NCI-H2227 (cell line): Measurements from ENCODE around the gene POLN.
A peak's percentile ranks its signal among the peaks of the same experiment; 100 is the strongest.
"Not testable (repeated sequence)": the region's sequence is repeated elsewhere in the genome, so short reads cannot be mapped to it uniquely, and the experiment has no call there.

Source experiments
- DNase-seq: peaks from one replicate; lab custom pipeline; 2025; ENCODE audit not compliant: unreplicated experiment; lab: John Stamatoyannopoulos, UW

The POLN gene

GRCh38 chr4:2222838-2223237 is 19.1 kb downstream of the POLN start:
- DNase-seq: no peak

GRCh38 chr4:2221378-2221777 is 20.5 kb downstream of the POLN start:
- DNase-seq: not testable (repeated sequence)

GRCh38 chr4:2220016-2220630 is 21.8 kb downstream of the POLN start:
- peak; percentile 72 for DNase-seq

- no peak for DNase-seq
Measured at GRCh38 chr4:2219233-2219760, 22.6 kb downstream of the POLN start.

- no peak for DNase-seq
Measured at GRCh38 chr4:2218436-2218835, 23.5 kb downstream of the POLN start.

- no peak for DNase-seq
Measured at GRCh38 chr4:2217726-2218125, 24.2 kb downstream of the POLN start.

GRCh38 chr4:2212831-2213230 is 29.1 kb downstream of the POLN start:
- DNase-seq: no peak

- DNase-seq: not testable (repeated sequence)
Measured at GRCh38 chr4:2202789-2203188, 39.1 kb downstream of the POLN start.

GRCh38 chr4:2194496-2194895 is 47.4 kb downstream of the POLN start:
- no peak for DNase-seq

GRCh38 chr4:2193326-2193725 is 48.6 kb downstream of the POLN start:
- DNase-seq: no peak

- DNase-seq: no peak
Measured at GRCh38 chr4:2186865-2187172, 55.1 kb downstream of the POLN start.

- DNase-seq: no peak
Measured at GRCh38 chr4:2186133-2186864, 55.6 kb downstream of the POLN start.

- no peak for DNase-seq
Measured at GRCh38 chr4:2183394-2183793, 58.5 kb downstream of the POLN start.

- DNase-seq: no peak
Measured at GRCh38 chr4:2182994-2183393, 58.9 kb downstream of the POLN start.

GRCh38 chr4:2180410-2180809 is 61.5 kb downstream of the POLN start:
- no peak for DNase-seq

- DNase-seq: no peak
Measured at GRCh38 chr4:2179717-2180116, 62.2 kb downstream of the POLN start.

GRCh38 chr4:2178986-2179385 is 62.9 kb downstream of the POLN start:
- no peak for DNase-seq

GRCh38 chr4:2177443-2178093 is 64.4 kb downstream of the POLN start:
- DNase-seq: no peak

- no peak for DNase-seq
Measured at GRCh38 chr4:2175990-2176698, 65.8 kb downstream of the POLN start.

GRCh38 chr4:2174061-2174460 is 67.9 kb downstream of the POLN start:
- no peak for DNase-seq

- no peak for DNase-seq
Measured at GRCh38 chr4:2172627-2173231, 69.2 kb downstream of the POLN start.
